HG03565 (cell line): ENCODE data around the gene AMER2.

Experiments used
- ATAC-seq: cut with Tn5 transposase; IDR thresholded peaks from one replicate; pipeline ENCODE4 v1.9.1; 2021; ENCODE audit warnings: mild to moderate bottlenecking, moderate library complexity; ENCODE audit not compliant: unreplicated experiment

Gene AMER2

DNA sequence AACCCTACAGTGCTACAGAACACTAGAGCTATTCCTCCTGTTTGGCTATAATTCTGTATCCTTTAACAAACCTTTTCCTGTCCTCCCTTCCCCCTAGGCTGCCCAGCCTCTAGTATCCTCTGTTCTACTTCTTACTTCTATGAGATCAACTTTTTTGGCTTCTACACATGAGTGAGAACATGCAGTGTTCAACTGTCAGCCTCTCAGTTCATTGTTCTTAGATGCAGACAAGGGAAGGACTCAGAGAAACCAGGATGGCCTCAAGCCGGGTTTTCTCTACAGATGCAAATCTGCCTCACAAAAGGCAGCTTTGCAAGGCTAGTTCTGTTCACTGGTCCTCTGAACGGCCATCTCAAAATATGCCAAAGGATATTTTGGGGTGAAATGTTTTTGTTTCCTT, 18.4 kb downstream of the AMER2 start:
- no peak for ATAC-seq

DNA sequence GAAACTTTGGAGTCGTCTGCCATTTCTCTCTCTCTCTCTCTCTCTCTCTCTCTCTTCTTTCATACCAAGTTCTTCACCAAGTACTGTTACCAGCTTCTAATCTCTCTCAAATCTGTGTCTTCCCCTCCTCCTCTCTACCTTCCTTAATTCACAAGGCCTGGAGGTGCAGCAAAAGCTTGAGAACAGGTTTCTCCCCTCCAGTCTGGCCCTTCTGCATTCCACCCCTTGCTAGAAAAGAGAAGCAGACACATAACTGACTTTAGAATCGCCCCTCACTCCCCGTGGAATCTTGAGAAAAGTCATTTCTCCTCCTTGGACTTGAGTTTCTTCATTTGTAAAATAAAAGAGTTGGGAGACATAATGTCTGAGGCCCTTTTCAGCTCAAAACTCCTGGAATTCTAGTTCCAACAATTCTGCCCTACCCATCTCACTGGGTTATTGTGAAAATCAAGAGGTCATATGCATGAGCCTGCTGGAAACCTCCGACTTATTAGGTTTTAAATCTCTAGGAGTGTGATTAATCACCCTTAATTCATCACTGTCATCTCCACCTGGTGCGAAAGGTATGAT, 20.4 kb downstream of the AMER2 start:
- no peak for ATAC-seq

DNA sequence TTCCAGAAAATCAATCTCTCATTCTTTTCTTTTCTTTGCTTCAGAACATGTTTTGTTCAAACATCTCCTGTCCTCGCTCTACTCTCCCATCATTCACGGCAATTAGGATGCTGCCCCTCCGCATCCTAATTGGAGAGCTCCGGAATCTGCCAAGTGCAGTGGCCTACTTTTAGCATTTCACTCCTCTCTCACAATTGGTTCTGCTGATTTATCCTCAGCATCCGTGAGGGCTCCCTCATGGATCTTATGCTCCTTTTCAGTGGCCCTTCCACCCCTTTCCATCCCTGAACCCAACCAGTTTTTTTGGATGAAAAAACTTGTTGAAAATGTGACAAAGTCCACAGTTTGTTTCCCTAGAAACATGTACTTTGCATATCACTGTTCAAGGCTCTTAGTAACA, 22.4 kb downstream of the AMER2 start:
- ATAC-seq, result no peak

DNA sequence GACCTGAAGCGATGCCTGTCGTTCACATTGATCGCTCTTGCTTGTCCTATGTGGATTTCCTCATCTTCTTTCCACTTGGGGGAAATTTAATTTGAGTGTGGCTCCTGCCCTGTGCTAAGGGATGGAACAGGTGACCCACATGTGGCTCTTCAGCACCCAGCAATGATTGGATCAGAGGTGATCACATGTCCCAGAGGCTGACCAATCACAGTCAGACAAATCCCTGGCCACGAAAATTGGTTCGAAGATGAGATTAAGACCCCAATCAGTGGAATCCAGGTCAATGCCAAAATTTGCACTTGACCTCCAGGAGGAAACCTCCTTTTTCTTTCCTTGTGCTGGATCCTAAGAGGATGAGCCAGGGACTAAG, 23.7 kb downstream of the AMER2 start:
- peak; percentile 13 for ATAC-seq

DNA sequence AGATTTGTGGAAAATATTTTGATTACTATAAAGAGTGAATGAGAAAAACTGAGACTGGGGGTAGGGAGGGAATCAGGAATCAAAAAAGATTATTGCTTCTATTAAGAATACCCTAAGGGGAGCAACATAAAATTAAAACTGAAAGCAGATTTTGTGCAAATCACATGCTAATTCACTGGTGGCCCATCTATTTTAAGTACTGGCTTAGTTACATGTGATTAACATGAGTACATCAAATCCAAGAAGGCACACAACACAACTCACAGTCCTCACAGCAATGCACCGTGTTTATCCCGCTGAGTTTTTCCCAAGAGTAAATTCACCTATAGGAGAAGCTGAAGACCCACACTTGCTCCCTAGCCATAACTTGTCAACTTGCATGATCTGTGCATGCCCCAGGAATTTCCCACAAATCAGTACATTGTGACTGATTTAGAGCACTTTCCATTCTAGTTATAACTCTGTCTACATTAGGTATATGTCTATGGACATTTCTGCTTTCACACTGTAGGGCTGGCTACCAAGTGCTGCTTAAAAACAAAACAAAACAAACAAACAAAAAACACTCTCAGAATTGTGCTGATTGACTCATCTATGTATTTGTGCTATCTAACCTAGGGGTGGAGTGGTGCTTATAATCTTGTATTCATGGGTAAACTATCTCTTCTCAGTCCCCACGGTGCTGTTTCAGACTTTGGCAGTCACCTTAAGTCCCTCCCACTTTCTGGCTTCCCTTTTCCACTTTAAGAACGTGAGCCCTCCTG, 24.3 kb downstream of the AMER2 start:
- peak; percentile 78 for ATAC-seq

DNA sequence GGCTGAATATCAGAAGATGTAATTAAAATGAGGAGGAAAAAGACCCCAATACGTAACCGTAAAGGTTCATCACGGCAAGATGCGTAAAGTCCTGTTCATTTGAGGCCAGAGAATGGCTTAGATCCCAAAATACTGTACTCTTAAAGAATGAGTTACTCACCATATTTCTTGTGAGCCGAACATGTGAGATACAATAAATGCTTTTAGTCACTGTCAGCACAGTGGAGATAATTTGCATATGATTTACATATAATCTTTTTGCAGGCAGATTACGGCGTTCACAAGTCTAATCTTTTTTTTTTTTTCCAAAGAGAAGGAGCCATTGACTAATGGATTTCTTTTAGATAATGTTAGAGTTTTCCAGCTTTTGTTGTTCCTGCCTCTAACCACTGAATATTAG, 28.4 kb downstream of the AMER2 start:
- ATAC-seq, result no peak

DNA sequence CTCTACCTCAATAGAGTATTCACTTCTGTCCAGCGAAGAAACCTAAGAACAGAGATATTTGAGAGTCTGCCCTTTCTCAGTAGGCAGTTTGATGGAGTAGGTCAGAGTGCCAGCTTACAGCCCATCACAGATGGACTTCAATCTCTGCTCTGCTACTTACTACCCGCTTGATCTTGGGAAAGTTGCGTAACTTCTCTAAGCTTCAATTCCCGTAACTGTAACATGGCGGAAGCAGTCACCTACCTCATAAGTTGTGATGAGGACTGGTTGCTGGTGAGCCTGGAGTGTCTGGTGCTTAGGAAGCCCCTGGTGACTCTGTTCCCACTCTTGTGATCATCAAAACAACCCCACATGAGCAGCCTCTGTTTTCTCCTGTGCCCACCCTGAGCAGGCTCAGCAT, 31.0 kb downstream of the AMER2 start:
- ATAC-seq, result no peak

DNA sequence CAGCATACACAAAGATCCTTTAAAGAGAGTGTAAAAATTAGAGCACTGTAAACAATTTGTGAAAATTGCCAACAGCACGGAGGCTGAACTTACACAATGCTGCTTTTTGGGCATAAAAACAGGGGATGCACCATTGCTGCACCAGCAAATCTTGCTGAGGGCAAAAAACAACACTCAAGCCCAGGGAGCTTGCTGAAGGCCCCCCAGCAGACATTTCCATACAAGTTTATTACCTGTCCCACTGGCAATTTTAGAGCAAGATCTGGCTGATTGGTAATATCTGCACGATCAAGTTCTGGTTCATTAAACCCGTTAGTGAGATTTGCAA, 34.3 kb downstream of the AMER2 start:
- ATAC-seq, result no peak

DNA sequence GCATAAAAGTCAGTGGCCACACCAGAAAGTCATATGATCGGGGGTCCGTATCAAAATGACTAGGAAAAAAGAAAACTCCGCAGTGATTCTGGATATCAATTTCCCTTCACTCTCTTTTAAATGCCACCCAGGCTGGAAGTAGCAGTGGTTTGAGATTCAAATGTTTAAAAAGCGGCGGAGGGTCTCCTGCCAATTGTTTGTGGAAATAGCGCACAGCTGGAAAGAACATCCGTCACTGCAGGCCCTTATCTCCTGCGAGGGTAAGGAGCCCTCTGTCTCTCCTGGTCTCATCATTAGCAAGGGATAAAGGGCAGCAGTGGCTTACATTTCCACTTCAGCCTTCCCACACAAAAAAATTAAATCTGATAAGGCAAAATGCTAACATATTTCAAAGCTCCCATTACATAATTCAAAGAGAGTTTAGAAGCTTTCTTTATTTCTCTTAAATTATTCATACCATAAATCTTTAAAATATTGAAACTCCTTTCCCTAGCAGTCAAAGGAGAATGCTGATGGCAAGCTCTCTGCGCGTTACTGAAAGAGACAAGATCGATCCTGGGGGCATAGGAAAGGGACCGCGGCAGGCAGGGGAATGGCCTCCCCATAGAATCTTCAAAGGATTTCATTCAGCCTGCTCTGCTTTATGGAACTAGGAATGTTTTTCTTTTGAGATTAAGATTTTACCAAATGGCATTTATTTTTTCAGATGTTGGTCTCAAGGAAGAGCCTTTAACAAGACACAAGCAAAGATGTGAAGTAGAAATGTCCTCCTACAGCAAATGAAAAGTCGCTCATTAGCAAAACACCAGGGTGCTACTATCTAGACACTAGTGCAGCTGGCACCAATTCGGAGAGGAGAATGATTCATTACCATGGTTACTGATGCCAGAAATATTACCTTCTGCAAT, 35.0 kb downstream of the AMER2 start:
- ATAC-seq, result no peak

DNA sequence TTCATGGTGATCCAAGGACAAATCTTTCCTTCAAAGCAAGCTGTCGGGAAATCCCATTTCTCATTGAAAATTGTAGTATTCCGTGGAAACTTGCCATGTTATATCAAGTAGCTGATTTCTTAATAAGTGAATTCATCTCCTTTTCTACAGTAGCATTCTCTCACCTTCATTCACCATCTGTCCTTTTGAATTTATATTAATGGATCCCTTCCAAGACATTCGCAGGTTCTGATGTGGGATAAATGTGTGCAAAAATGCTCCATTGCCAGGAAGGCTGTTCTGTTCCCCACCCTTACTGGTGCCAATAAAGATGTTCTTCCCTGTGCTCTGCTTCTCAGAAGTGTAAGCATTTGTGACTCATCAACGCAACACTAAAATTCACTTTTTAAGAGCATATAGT, 36.2 kb downstream of the AMER2 start:
- ATAC-seq, result no peak

DNA sequence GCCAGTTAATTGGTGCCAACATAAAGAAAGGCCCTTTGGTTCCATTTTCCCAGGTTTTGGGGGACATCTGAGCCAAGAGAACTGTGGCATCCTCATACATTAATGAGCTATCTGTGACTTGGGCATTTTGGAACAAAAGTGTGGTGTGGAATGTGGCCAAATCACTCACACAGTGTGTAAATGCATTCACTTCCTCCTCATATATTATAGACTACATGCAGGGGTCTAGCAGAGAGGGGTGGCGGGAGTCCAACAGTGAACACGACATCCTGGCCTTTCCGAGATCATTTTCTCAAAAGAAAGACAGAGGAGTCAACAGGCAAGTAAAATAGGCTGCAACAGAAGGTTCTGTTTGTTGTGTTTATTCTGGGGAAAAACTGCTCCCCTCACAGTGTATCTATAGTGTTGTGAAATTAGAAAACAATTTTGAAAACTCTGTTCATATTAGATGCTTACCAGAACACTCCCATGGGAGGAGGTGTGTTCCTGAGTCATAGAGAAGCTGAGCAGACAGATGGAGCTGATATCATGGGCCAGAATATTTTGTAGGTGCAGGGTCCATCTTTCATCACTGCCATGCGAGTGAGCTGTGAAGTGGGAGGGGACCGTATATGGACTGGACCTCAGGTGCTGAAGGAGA, 39.2 kb downstream of the AMER2 start:
- no peak for ATAC-seq

DNA sequence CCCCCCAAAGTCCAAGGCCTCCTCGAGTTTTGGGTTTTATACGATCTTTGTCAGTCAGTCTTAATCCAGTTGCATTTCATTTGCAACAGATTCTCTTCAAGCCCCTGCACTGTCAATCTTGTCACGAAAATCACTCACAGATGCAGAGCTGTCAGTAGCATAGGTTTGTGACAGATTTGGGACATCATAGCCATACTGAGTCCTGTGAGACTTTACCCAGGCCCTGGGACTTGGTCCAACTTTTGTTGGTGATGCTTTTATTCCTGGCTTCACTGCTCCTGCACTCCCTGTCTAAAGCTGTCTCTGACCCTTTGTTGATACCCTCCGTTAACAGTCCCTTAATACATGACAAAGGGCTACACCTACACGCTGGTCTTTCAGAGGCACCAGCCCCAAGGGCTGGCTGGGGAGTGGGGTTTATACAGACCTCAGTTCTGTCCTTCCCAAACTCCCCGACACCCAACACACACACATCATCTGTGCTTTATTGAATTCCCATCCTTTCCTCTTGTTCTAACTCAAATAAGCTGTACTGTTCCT, 40.1 kb downstream of the AMER2 start:
- ATAC-seq, result no peak

DNA sequence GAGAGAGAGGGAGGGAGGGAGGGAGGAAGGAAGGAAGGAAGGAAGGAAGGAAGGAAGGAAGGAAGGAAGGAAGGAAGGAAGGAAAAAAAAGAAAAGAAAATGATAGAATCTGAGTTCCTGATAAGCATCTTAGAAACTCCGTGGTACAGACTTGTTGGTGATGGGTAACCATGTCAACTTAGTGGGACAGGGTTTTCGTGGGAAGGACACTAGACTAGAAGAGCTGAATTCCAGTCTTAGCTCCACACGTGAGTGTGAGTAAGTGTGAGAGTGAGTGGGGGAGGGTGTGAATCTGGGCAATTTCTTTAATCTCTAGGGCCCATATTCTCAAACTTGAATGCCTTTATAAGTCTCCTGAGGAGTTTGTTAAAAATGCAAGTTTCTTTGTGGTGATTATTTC, 41.1 kb downstream of the AMER2 start:
- no peak for ATAC-seq

DNA sequence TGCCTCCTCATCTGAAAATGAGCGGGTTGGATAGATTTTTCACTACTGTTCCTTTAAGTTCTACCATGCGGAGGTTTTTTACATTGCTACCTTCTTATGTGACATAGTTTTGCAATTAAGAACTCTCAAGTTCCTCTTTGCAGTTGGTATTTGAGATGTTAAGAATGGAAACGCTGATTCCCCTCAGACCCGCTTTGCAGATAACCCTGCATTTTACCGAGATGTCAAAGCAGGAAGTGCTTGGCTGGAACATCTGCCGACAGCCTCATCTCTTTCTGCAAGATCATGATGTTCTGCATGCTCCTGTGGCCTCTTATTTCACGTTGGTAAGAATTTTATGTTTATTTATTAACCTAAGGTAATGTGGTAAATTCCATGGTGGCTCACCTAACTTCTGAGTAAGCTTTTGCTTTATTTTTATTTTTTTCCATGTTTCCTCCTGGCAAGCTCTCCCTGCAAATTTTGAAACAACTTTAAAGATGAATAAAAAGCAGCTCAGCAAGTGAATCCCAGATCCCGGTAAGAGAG, 53.6 kb downstream of the AMER2 start:
- no peak for ATAC-seq

DNA sequence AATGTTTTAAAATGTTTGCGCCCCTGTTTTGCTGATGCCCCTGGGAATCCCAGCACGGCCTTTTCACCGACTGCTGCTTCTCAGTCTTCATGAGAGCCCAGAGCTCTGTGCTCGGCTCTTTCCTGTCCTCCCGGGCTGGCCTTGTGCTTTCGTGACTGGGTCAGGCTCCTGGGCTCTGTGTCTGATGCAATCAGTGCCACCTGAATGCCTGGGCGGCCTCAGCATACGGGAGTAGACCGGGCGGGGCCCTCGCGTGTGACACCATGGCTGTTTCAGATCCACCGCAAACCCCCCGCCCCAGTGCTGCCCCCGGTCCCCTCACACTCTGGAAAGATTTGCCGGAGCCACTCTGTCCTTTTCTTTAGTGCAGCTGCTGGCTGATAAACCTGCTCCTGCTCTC, 54.8 kb downstream of the AMER2 start:
- ATAC-seq, result no peak

DNA sequence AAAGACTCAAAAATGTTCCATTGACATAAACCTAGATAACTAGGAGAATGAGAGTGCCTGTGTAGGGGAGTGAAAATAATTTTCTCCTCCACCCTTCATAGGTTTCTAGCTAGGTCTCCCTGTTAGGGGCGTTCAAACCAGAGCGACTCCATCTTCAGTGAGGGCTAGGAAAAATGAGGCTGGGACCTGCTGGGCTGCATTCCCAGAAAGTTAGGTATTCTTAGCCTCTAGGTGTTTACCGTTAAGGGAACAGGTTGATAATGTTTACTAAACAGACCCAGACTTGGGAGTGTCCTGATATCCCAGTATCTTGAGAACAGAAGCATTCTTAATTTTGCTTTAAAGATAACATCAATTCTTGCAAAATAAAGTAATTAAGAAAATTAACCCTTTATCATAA, 56.0 kb downstream of the AMER2 start:
- no peak for ATAC-seq

DNA sequence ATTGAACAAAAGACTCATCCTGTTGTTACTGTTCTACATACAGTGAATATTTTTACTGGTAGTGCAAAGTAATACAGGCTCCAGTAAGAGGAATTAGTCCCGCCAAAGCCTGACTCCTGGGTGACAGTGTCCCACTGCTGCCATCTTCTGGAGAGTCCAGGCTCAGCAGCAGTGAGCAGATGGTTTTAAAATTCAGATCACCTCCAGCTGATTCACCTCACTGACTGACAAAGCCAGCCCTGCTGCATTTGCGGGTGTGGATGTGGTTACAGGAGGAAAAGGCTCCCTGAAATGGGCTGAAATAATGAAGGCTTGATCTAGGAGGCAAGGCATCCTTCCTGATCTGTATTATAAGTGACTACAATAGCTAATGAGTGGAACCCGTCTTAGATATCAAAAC, 57.9 kb downstream of the AMER2 start:
- ATAC-seq, result peak; percentile 80

DNA sequence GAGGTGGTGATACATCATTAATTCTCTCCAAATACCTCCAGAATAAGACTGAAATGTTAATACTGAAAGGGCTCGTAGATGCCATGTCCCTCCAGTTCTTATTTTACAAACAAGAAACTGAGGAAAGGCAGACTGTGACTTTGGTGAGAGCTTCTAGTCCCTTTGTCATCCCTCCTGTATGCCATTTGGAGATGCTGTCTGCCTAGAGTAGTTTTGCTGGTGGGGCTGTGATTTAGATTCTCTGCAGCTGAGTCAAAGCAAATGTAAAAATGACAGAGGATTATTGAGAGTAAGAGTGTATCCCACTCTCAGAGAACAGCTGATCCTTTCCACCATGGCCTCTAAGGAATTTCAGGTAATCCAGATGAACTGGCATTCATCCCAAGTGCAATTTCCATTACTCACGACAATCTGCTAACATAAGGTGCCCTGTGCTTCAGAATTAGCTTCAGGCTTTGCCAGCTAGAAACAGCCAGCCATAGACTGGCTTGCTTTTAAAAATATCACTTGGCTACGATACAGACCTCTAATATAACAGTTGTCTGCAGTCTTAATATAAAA, 59.3 kb downstream of the AMER2 start:
- ATAC-seq, result no peak
